ENCODE data around the gene EPS8.

Gene EPS8

DNA sequence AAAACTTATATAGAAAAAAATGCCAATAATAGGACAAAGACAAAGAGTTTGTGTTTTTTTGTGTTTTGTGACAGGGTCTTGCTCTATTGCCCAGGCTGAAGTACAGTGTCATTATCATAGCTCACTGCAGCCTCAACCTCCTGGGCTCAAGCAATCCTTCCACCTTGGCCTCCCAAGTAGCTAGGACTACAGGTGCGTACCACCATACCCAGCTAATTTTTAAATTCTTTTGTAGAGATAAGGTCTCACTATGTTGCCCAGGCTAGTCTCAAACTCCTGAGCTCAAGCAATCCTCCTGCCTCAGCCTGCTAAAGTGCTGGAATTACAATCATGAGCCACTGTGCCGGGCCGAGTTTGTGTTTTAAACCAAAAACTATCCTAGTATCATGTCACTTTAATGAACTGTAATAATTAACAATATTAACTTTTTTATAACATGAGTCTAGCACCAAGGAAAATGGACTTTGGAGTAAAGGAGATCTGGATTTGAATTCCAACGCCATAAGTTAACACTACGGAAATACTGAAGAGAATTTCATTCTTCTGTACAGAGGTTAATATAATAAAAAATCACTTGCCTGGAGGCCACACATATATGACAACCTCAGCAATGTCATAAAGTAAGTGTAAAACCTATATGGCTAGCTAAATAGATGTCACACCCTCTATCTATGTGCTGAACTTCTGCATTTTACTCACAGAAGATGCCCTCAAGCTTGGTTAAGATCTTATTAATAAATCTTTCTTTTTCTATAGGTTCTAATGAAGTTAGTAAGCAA is 53.2 kb downstream of the EPS8 start:
- TF ChIP-seq, protein P1, sequence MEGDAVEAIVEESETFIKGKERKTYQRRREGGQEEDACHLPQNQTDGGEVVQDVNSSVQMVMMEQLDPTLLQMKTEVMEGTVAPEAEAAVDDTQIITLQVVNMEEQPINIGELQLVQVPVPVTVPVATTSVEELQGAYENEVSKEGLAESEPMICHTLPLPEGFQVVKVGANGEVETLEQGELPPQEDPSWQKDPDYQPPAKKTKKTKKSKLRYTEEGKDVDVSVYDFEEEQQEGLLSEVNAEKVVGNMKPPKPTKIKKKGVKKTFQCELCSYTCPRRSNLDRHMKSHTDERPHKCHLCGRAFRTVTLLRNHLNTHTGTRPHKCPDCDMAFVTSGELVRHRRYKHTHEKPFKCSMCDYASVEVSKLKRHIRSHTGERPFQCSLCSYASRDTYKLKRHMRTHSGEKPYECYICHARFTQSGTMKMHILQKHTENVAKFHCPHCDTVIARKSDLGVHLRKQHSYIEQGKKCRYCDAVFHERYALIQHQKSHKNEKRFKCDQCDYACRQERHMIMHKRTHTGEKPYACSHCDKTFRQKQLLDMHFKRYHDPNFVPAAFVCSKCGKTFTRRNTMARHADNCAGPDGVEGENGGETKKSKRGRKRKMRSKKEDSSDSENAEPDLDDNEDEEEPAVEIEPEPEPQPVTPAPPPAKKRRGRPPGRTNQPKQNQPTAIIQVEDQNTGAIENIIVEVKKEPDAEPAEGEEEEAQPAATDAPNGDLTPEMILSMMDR (IDR thresholded peaks at IDR 0.05; ENCODE audit: insufficient read depth, low read length, poor library complexity, severe bottlenecking): no peak
- no peaks in the 10 kb centered on the region for H3K27me3 ChIP-seq (replicated peaks; ENCODE audit: control insufficient read depth, insufficient read depth, low read length)
- DNase-seq (ENCODE audit: extremely low read depth, insufficient read length): no peak
- H3K36me3 ChIP-seq (ENCODE audit: control insufficient read depth, insufficient read depth, low read length): no peaks in the 10 kb centered on the region
- H3K4me3 ChIP-seq (replicated peaks; ENCODE audit: low read depth, low read length): no peak overlapping the region

- H3K36me3 ChIP-seq (ENCODE audit: control insufficient read depth, insufficient read depth, low read length): no peaks in the 10 kb centered on the region
- H3K27me3 ChIP-seq (replicated peaks; ENCODE audit: control insufficient read depth, insufficient read depth, low read length): no peaks in the 10 kb centered on the region
- TF ChIP-seq, protein P1 (IDR thresholded peaks at IDR 0.05; ENCODE audit: insufficient read depth, low read length, poor library complexity, severe bottlenecking): no peak
- no peak for DNase-seq (ENCODE audit: extremely low read depth, insufficient read length)
- no peak overlapping the region for H3K4me3 ChIP-seq (replicated peaks; ENCODE audit: low read depth, low read length)
These were observed 56.1 kb downstream of the EPS8 start for GRCh38 chr12:15733136-15733535.

DNA sequence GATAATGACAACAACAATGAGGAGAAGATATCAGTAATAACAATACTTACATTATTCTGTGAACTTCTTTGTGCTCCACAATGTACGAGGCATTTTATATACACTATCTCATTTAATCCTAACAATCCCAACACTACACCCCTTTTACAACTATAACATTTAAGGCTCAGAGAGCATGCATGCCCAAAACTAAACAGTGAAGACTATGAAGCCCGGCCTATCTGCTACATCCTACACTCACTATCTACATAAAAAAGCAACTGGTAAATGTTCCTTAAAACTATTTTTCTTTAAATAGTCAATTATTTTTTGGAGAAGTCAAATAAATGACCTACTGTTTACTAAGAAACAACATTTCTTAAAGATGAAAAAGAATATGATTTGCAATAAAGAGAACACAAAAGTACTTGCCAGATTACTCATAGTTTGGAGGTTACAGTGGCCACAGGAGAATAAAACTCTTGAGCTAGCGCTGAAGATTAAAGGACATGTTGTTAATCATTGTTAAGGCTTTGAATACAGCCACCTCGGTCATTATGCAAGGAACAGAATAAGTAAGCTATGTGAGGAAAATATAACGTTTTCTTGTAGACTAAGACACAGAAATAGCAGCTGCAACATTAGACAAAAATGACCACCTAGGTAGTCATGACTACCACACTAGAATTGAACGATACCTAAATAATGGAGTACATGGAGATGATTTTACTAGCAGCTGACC is 56.7 kb downstream of the EPS8 start:
- Histone ChIP-seq H3K4me3 (replicated peaks; ENCODE audit: low read depth, low read length) (no peak overlapping the region), H3K36me3 (ENCODE audit: control insufficient read depth, insufficient read depth, low read length) (no peaks in the 10 kb centered on the region), H3K27me3 (replicated peaks; ENCODE audit: control insufficient read depth, insufficient read depth, low read length) (no peaks in the 10 kb centered on the region)
- DNase-seq (ENCODE audit: extremely low read depth, insufficient read length): no peak
- TF ChIP-seq, protein P1 (IDR thresholded peaks at IDR 0.05; ENCODE audit: insufficient read depth, low read length, poor library complexity, severe bottlenecking): no peak

GRCh38 chr12:15731940-15732339 is 57.2 kb downstream of the EPS8 start:
- Histone ChIP-seq H3K36me3 (ENCODE audit: control insufficient read depth, insufficient read depth, low read length) (no peaks in the 10 kb centered on the region), H3K4me3 (replicated peaks; ENCODE audit: low read depth, low read length) (no peak overlapping the region), H3K27me3 (replicated peaks; ENCODE audit: control insufficient read depth, insufficient read depth, low read length) (no peaks in the 10 kb centered on the region)
- no peak for DNase-seq (ENCODE audit: extremely low read depth, insufficient read length)
- TF ChIP-seq, protein P1 (IDR thresholded peaks at IDR 0.05; ENCODE audit: insufficient read depth, low read length, poor library complexity, severe bottlenecking): no peak

DNA sequence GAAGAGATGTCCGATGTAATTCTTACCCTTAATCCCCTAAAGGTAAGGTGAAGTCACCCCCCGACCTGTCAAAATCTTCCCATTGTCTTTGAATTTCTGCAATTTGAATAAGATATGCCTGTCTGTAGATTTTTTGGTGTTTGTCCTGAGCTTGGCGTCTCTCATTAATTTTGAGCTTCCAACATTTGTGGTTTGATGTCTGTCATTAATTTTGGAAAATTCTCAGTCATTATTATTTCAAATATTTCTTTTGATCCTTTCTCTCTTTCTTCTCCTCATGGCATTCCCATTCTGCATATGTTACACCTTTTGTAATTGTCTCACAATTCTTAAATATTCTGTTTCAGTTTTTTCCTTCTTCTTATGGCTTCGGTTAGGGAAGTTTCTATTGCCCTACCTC is 60.1 kb downstream of the EPS8 start:
- Histone ChIP-seq H3K36me3 (ENCODE audit: control insufficient read depth, insufficient read depth, low read length) (no peaks in the 10 kb centered on the region), H3K4me3 (replicated peaks; ENCODE audit: low read depth, low read length) (no peak overlapping the region), H3K27me3 (replicated peaks; ENCODE audit: control insufficient read depth, insufficient read depth, low read length) (no peaks in the 10 kb centered on the region)
- TF ChIP-seq, protein P1 (IDR thresholded peaks at IDR 0.05; ENCODE audit: insufficient read depth, low read length, poor library complexity, severe bottlenecking): no peak
- no peak for DNase-seq (ENCODE audit: extremely low read depth, insufficient read length)
